K562 (cell line): ENCODE data around the gene PUS3. TPM values are rescaled to one million over a fixed set of nuclear protein-coding genes. Genes with fewer than 3 reads are reported as not detected.
A peak's percentile ranks its signal among the peaks of the same experiment; 100 is the strongest.

ENCODE experiments used
- ATAC-seq: fragments of 200-7000 bp; cut with Tn5 transposase; 3 replicates; pipeline ENCODE4 v1.9.1; 2020; ENCODE audit warnings: moderate library complexity
- BruUV-seq: library from RNA; stranded (reverse); fragments of 400-500 nt; replicated peaks from 2 replicates; lab custom pipeline; 2021; lab: Mats Ljungman, UMichigan
- CTCF ChIA-PET: fragments of 300-600 bp; formaldehyde crosslinking; extraction: SDS; loops from one replicate; lab custom pipeline; 2021; ENCODE audit warnings: low intra/inter-chr PET ratio; lab: Yijun Ruan, JAX
- POLR2A ChIA-PET: fragments of 300-600, 350-650 bp; sonication (Branson Sonifier 250); formaldehyde crosslinking; extraction: SDS; loops from one replicate; lab custom pipeline; 2021; ENCODE audit warnings: antibody characterized with exemption, inconsistent platforms; lab: Yijun Ruan, JAX
- DNase-seq, 4 experiments: peaks; one replicate each; pipeline versions ENCODE4 v3.0.0 to v3.0.0-alpha.2; 2011 to 2018; ENCODE audit warnings: low spot score in 3 of 4, mixed read lengths in 3 of 4; ENCODE audit errors: extremely low read depth in 1 of 4
- FAIRE-seq: peaks from 2 replicates; lab custom pipeline; 2011; peaks lifted over from hg19 to GRCh38; lab: Jason Lieb, UNC
- H2AFZ ChIP-seq: 2 replicates; pipeline ENCODE4 v1.6.0; 2011; ENCODE audit warnings: low read depth, low read length, control low read depth, inconsistent platforms
- H3K27ac ChIP-seq: fragments of 200-600 bp; 3 replicates; pipeline ENCODE4 v1.8.0; 2011; ENCODE audit warnings: low read depth, mild to moderate bottlenecking, control low read depth, inconsistent platforms, low read length, moderate library complexity, mixed read lengths; ENCODE audit errors: extremely low read depth
- H3K27me3 ChIP-seq, 2 experiments: fragments of 300-600 bp in 1 of 2; 2 replicates in 1 of 2; 3 replicates in 1 of 2; pipeline versions ENCODE4 v1.6.0 to v1.8.0; 2011; ENCODE audit warnings: inconsistent platforms in 2 of 2, low read length in 2 of 2, mild to moderate bottlenecking in 1 of 2, mixed read lengths in 1 of 2, moderate library complexity in 1 of 2; ENCODE audit not compliant: control insufficient read depth in 2 of 2, insufficient read depth in 2 of 2
- H3K36me3 ChIP-seq: fragments of 300-600 bp; 3 replicates; pipeline ENCODE4 v1.8.0; 2011; ENCODE audit warnings: mild to moderate bottlenecking, low read length, inconsistent platforms; ENCODE audit not compliant: control insufficient read depth, insufficient read depth
- H3K4me1 ChIP-seq, 2 experiments: fragments of 200-600 bp in 1 of 2; replicated peaks in 1 of 2; 2 replicates in 1 of 2; 3 replicates in 1 of 2; pipeline versions ENCODE4 v1.5.1 to v1.8.0; 2011; ENCODE audit warnings: inconsistent platforms in 2 of 2, low read length in 2 of 2, mild to moderate bottlenecking in 1 of 2, mixed read lengths in 1 of 2, moderate library complexity in 1 of 2; ENCODE audit not compliant: control insufficient read depth in 2 of 2, insufficient read depth in 2 of 2
- H3K4me2 ChIP-seq: 2 replicates; pipeline ENCODE4 v1.6.1; 2011; ENCODE audit warnings: low read length, control low read depth, inconsistent platforms, mixed read lengths; ENCODE audit not compliant: insufficient read depth
- H3K4me3 ChIP-seq: fragments of 200-600 bp; sonication (generic), shearing (Covaris generic); 2 replicates; pipeline ENCODE4 v1.5.1; 2016; ENCODE audit warnings: control low read depth, inconsistent platforms
- H3K79me2 ChIP-seq: fragments of 200-600 bp; 3 replicates; pipeline ENCODE4 v1.8.0; 2011; ENCODE audit warnings: low read length, inconsistent platforms; ENCODE audit not compliant: control insufficient read depth, insufficient read depth
- H3K9ac ChIP-seq, 2 experiments: 2 replicates each; pipeline versions ENCODE4 v1.6.0 to v1.6.1; 2011; ENCODE audit warnings: low read depth in 2 of 2, low read length in 2 of 2, control low read depth in 1 of 2, inconsistent platforms in 1 of 2, mild to moderate bottlenecking in 1 of 2, mixed read lengths in 1 of 2; ENCODE audit not compliant: insufficient read depth in 1 of 2
- H3K9me1 ChIP-seq: one replicate; pipeline ENCODE4 v1.6.0; 2011; ENCODE audit warnings: inconsistent platforms, mild to moderate bottlenecking, low read length, moderate library complexity; ENCODE audit not compliant: control insufficient read depth, insufficient read depth
- H3K9me3 ChIP-seq: replicated peaks from 2 replicates; pipeline ENCODE4 v1.5.1; 2011; ENCODE audit warnings: low read depth, low read length, inconsistent platforms; ENCODE audit not compliant: control insufficient read depth, insufficient read depth
- H4K20me1 ChIP-seq: replicated peaks from 2 replicates; pipeline ENCODE4 v1.6.1; 2011; ENCODE audit warnings: low read length, inconsistent platforms, mixed read lengths; ENCODE audit not compliant: control insufficient read depth, insufficient read depth
- CBX2 ChIP-seq: fragments of 200-600 bp; sonication (generic); IDR thresholded peaks from one replicate; pipeline ENCODE4 v1.6.1; 2012; ENCODE audit warnings: mild to moderate bottlenecking, low read length, inconsistent platforms; ENCODE audit not compliant: insufficient read depth, poor library complexity, severe bottlenecking
- ESRRA ChIP-seq: fragments of 450-650 bp; IDR thresholded peaks from 2 replicates; pipeline ENCODE4 v1.6.1; 2014; ENCODE audit warnings: low read depth, mild to moderate bottlenecking, moderate library complexity, borderline replicate concordance
- FOXO4 ChIP-seq: fragments of 450-650 bp; formaldehyde crosslinking; IDR thresholded peaks from 2 replicates; pipeline ENCODE4 v1.4.0; 2020; ENCODE audit warnings: mild to moderate bottlenecking, moderate library complexity
- HNRNPLL ChIP-seq: fragments of 200-400 bp; formaldehyde crosslinking; IDR thresholded peaks from 2 replicates; pipeline ENCODE4 v1.6.1; 2017; ENCODE audit warnings: low read length, low read depth, mild to moderate bottlenecking; ENCODE audit not compliant: poor library complexity, severe bottlenecking
- HSF4 ChIP-seq: fragments of 250-450 bp; sonication (Bioruptor Pico); IDR thresholded peaks from 2 replicates; pipeline ENCODE4 v2.1.2; 2022; ENCODE audit warnings: mild to moderate bottlenecking, moderate library complexity, borderline replicate concordance
- KAT8 ChIP-seq: fragments of 450-650 bp; IDR thresholded peaks from 2 replicates; pipeline ENCODE4 v1.6.1; 2016; ENCODE audit warnings: low read depth, mild to moderate bottlenecking
- MAFG ChIP-seq: fragments of 450-650 bp; conservative IDR thresholded peaks from 2 replicates; pipeline ENCODE4 v1.6.1; 2016; ENCODE audit warnings: missing genetic modification characterization, missing compliant biosample characterization
- NCOR1 ChIP-seq: fragments of 450-650 bp; IDR thresholded peaks from 2 replicates; pipeline ENCODE4 v1.6.1; 2016; ENCODE audit warnings: mild to moderate bottlenecking, moderate library complexity
- SP2 ChIP-seq: IDR thresholded peaks from 2 replicates; pipeline ENCODE4 v1.6.1; 2011; ENCODE audit warnings: mild to moderate bottlenecking, low read depth, low read length, moderate library complexity; ENCODE audit not compliant: poor library complexity, severe bottlenecking; ENCODE audit errors: extremely low read depth
- TAF7 ChIP-seq: fragments of 450-650 bp; IDR thresholded peaks from 2 replicates; pipeline ENCODE4 v1.6.1; 2016; ENCODE audit warnings: missing genetic modification characterization, missing compliant biosample characterization
- TRIM24 ChIP-seq, 2 experiments: fragments of 450-650 bp; IDR thresholded peaks; 2 replicates each; pipeline ENCODE4 v1.6.1; 2016
- YY1 ChIP-seq, 3 experiments: IDR thresholded peaks; 2 replicates each; pipeline ENCODE4 v1.6.1; 2011; ENCODE audit warnings: low read length in 2 of 3, mild to moderate bottlenecking in 2 of 3, moderate library complexity in 2 of 3, borderline replicate concordance in 1 of 3, control low read depth in 1 of 3, low read depth in 1 of 3; ENCODE audit not compliant: insufficient read depth in 3 of 3, insufficient replicate concordance in 2 of 3, control insufficient read depth in 1 of 3, insufficient read length in 1 of 3; ENCODE audit errors: extremely low read depth in 1 of 3
- ZBTB26 ChIP-seq: fragments of 450-650 bp; formaldehyde crosslinking; IDR thresholded peaks from 2 replicates; pipeline ENCODE4 v1.4.0; 2022; ENCODE audit warnings: missing genetic modification characterization
- ZFPM2 ChIP-seq: fragments of 250-450 bp; sonication (Bioruptor Pico); IDR thresholded peaks from 2 replicates; pipeline ENCODE4 v1.5.1; 2022; ENCODE audit warnings: mild to moderate bottlenecking
- ZNF316 ChIP-seq: fragments of 450-650 bp; IDR thresholded peaks from 2 replicates; pipeline ENCODE4 v1.6.1; 2016
- ZNF436 ChIP-seq: fragments of 250-450, 450-650 bp; sonication (Bioruptor Pico); formaldehyde crosslinking; IDR thresholded peaks from 2 replicates; pipeline ENCODE4 v1.7.0; 2020; ENCODE audit warnings: mild to moderate bottlenecking
- ZNF639 ChIP-seq, 2 experiments: fragments of 200-800 bp in 1 of 2; sonication (Bioruptor generic) in 1 of 2; sonication (generic) in 1 of 2; formaldehyde crosslinking in 1 of 2; IDR thresholded peaks in 1 of 2; conservative IDR thresholded peaks in 1 of 2; 2 replicates each; pipeline versions ENCODE4 v1.5.0 to v1.6.1; 2016 to 2020; ENCODE audit warnings: missing compliant biosample characterization in 1 of 2, missing genetic modification characterization in 1 of 2, missing genetic modification reagents in 1 of 2
- WGBS: fragments of 100-300 bp; shearing (Covaris generic); methylation state at CpG from one replicate; pipeline ENCODE4 v1.1.6; 2016; ENCODE audit warnings: low coverage, mixed read lengths; ENCODE audit not compliant: insufficient coverage; ENCODE audit errors: missing lambda C conversion rate; 5-methylcytosine and 5-hydroxymethylcytosine counted together
- in situ Hi-C: fragments of 300-500 bp; cut with MboI; formaldehyde crosslinking; loops from 4 replicates; pipeline ENCODE4 v1.15.0; 2018; ENCODE audit warnings: inconsistent platforms, mixed read lengths
- intact Hi-C: fragments of 100-400 bp; cut with micrococcal nuclease; formaldehyde crosslinking; loops from 2 replicates; pipeline ENCODE4 v1.14.2; 2022
- polyA plus RNA-seq, 8 experiments: library from polyadenylated mRNA; depleted of rRNA in 4 of 8; stranded (reverse) in 5 of 8; unstranded in 3 of 8; fragments of >200 nt; fragmentation: Nextera tagmentation in 2 of 8; fragmentation: Illumina TruSeq in 1 of 8; extraction: Ambion mirVana in 2 of 8; extraction: Trizol in 1 of 8; gene quantifications; 2 replicates each; pipeline versions ENCODE4 v1.2.1 to v1.2.3, GENCODE V29; 2011 to 2014; ENCODE audit warnings: inconsistent platforms in 1 of 8, missing spikeins in 1 of 8
- total RNA-seq, 7 experiments: library from RNA; depleted of rRNA in 6 of 7; stranded (reverse); fragments of >200 nt in 6 of 7; fragmentation: Illumina TruSeq in 2 of 7; extraction: Trizol in 2 of 7; gene quantifications; 2 replicates each; pipeline versions ENCODE4 v1.2.1 to v1.2.3, GENCODE V29; 2011 to 2021; ENCODE audit warnings: low replicate concordance in 1 of 7

Gene PUS3
- total and polyA plus RNA-seq, 9 of the 15 experiments (the other 6 are each of a cell fraction or from before 2014, with no cell fraction given), result 16.5 to 49.2 (median 35.9) TPM

GRCh38 chr11:125931668-125932067 lies 28.7 kb upstream of the PUS3 start (continued):
- no peak for TF ChIP-seq ZBTB26 (CRISPR knock-in tag)
- TF ChIP-seq ESRRA, result no peak
- no peak for TF ChIP-seq ZNF436 (CRISPR knock-in tag)
- TF ChIP-seq ZFPM2 (CRISPR knock-in tag), result no peak
- TF ChIP-seq TAF7 (tag), result no peak
- peak; percentile 54 for TF ChIP-seq MAFG
- no peak for TF ChIP-seq YY1 (IDR thresholded peaks at IDR 0.05; ENCODE audit: borderline replicate concordance in 1 of 3, control insufficient read depth in 1 of 3, extremely low read depth in 1 of 3, insufficient read depth in 3 of 3, insufficient read length in 1 of 3, insufficient replicate concordance in 2 of 3, low read depth in 1 of 3, low read length in 2 of 3)
- TF ChIP-seq KAT8, result no peak
- peak; percentile 63 for TF ChIP-seq ZNF316
- TF ChIP-seq, all 486 proteins: peak for 5

GRCh38 chr11:125931116-125931515 lies 28.1 kb upstream of the PUS3 start:
- FAIRE-seq, result no peak
- in situ Hi-C loops, result no loop called here
- no peak for ATAC-seq
- TF ChIP-seq CBX2, result no peak
- no peak for TF ChIP-seq HSF4 (CRISPR knock-in tag)
- no peak for TF ChIP-seq ZNF639 (CRISPR knock-in tag; conservative IDR thresholded peaks at IDR 0.05 in 1 of 2, IDR thresholded peaks at IDR 0.05 in 1 of 2)
- TF ChIP-seq NCOR1, result no peak
- no peak for TF ChIP-seq HNRNPLL
- TF ChIP-seq TRIM24 (IDR thresholded peaks at IDR 0.05), result no peak
- TF ChIP-seq FOXO4 (CRISPR knock-in tag), result no peak
- no peak for TF ChIP-seq SP2

More at GRCh38 chr11:125931116-125931515, 28.1 kb upstream of the PUS3 start:
- DNase-seq, result no peak
- ChIA-PET CTCF (no interaction called here), POLR2A (interaction anchor here (0.5 to 1.3 kb wide), 4 partner anchors 14 to 259 kb away, joined by 3 to 7 read pairs (median 4); partner anchors contain the start of gene VSIG10L2)
- WGBS, result 5% methylated on average over 3 of the region's 3 CpGs
- no peak overlapping the region for H3K4me3 ChIP-seq
- H3K9me3 ChIP-seq, result no peaks in the 10 kb centered on the region
- no TSS peak for BruUV-seq
- H4K20me1 ChIP-seq, result no peaks in the 10 kb centered on the region
- H3K9ac ChIP-seq, result no peak overlapping the region
- peaks cover 4 to 9% of the 10 kb centered on the region in 2 experiments; a peak in 4 of 5 replicates for H3K4me1 ChIP-seq
- intact Hi-C loops, result no loop called here
- no peak overlapping the region for H3K27ac ChIP-seq
- peaks cover 2 to 15% of the 10 kb centered on the region in 2 experiments; a peak in 2 of 5 replicates for H3K27me3 ChIP-seq
- no peaks in the 10 kb centered on the region for H3K9me1 ChIP-seq
- H3K4me2 ChIP-seq, result no peak overlapping the region
- H3K36me3 ChIP-seq, result no peaks in the 10 kb centered on the region
- H2AFZ ChIP-seq, result no peak overlapping the region
- H3K79me2 ChIP-seq, result no peaks in the 10 kb centered on the region
